Osteocyte (in vitro differentiated cells): ENCODE measurements around the gene RBM8A. TPM values are rescaled to one million over a fixed set of nuclear protein-coding genes. Genes with fewer than 3 reads are reported as not detected.

Experiments
- DNase-seq: peaks from one replicate; pipeline ENCODE4 v3.0.0; 2021; ENCODE audit warnings: mixed read lengths; ENCODE audit not compliant: unreplicated experiment; ENCODE audit errors: extremely low spot score
- H3K27ac Mint-ChIP-seq: one replicate; pipeline ENCODE4 v1.8.0; 2021; ENCODE audit warnings: mild to moderate bottlenecking, mixed read lengths; ENCODE audit not compliant: unreplicated experiment
- H3K27me3 Mint-ChIP-seq: one replicate; pipeline ENCODE4 v1.8.0; 2021; ENCODE audit warnings: mixed read lengths; ENCODE audit not compliant: unreplicated experiment
- H3K36me3 Mint-ChIP-seq: one replicate; pipeline ENCODE4 v1.8.0; 2021; ENCODE audit warnings: mixed read lengths; ENCODE audit not compliant: unreplicated experiment
- H3K4me1 Mint-ChIP-seq: one replicate; pipeline ENCODE4 v1.8.0; 2021; ENCODE audit warnings: mixed read lengths; ENCODE audit not compliant: unreplicated experiment
- H3K4me3 Mint-ChIP-seq: one replicate; pipeline ENCODE4 v1.8.0; 2021; ENCODE audit warnings: mild to moderate bottlenecking, moderate library complexity, mixed read lengths; ENCODE audit not compliant: unreplicated experiment
- H3K9me3 Mint-ChIP-seq: one replicate; pipeline ENCODE4 v1.8.0; 2021; ENCODE audit warnings: mixed read lengths; ENCODE audit not compliant: unreplicated experiment
- total RNA-seq: library from RNA; stranded (reverse); gene quantifications from 2 replicates; pipeline ENCODE4 v1.2.1, GENCODE V29; 2021
- TF ChIP-seq, protein P1 (sequence below): fragments of 200-600 bp; sonication (generic); IDR thresholded peaks from 2 replicates; pipeline ENCODE4 v1.5.0; 2021; ENCODE audit warnings: antibody characterized with exemption, mild to moderate bottlenecking, moderate library complexity

The RBM8A gene
- total RNA-seq, 1 donor from 2014 or later = 114 TPM

DNA sequence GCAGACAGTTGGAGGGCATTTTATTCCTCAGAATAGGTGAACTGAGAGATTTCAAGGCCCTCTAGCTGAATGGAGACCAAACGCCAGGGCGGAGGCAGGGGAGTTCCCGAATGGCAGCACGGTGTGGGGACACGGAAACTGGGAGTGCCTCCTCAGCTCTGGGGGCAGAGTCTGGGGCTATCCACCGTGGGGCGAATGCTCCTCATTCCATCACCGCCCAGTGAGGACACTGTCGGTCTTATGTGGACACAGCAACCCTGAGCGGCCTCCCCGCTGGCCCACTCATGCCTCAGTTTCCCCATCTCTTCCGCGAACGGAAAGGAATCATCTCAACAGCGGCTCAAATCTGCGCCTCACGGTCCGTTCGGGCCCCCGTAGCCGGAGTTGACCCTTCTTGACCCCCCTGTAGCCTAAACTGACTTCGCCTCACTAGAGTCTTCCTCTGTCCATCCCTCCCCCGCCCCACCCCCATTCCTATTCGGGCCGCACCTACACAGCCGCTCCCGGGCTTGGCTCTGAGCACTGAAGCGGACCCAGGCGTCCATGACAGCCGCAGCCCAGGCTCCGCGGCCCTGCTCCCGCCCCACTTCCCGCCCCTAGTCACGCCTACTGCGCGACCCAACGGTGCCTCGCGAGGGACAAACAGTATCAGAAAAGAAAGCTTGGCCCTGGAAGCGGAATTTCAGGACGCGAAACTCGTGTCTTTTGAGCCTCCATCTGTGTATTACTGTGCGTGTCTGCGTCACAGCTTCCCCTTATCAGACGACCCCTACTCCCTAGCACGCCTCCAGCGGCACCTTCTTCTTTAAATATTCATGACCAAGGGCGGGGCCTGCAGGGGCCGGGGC lies 8.9 kb downstream of the RBM8A start, which contains the start of gene PEX11B:
Gene PEX11B (minus strand): TSS at position 574 of the 848 bp plus-strand sequence. CDS start 29 bp downstream, at position 545.
- H3K9me3 Mint-ChIP-seq = no peaks in the 10 kb centered on the region
- TF ChIP-seq, protein P1, sequence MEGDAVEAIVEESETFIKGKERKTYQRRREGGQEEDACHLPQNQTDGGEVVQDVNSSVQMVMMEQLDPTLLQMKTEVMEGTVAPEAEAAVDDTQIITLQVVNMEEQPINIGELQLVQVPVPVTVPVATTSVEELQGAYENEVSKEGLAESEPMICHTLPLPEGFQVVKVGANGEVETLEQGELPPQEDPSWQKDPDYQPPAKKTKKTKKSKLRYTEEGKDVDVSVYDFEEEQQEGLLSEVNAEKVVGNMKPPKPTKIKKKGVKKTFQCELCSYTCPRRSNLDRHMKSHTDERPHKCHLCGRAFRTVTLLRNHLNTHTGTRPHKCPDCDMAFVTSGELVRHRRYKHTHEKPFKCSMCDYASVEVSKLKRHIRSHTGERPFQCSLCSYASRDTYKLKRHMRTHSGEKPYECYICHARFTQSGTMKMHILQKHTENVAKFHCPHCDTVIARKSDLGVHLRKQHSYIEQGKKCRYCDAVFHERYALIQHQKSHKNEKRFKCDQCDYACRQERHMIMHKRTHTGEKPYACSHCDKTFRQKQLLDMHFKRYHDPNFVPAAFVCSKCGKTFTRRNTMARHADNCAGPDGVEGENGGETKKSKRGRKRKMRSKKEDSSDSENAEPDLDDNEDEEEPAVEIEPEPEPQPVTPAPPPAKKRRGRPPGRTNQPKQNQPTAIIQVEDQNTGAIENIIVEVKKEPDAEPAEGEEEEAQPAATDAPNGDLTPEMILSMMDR = no peak
- H3K27ac Mint-ChIP-seq = peak within 1 kb of the TSS; percentile 98
- DNase-seq = peak; percentile 92
- no peaks in the 10 kb centered on the region for H3K27me3 Mint-ChIP-seq
- peaks cover 30% of the 10 kb centered on the region for H3K4me1 Mint-ChIP-seq
- H3K4me3 Mint-ChIP-seq = peak within 1 kb of the TSS; percentile 90
- peaks cover 23% of the 10 kb centered on the region for H3K36me3 Mint-ChIP-seq

- TF ChIP-seq, protein P1 = no peak
- DNase-seq = no peak
- peaks cover 30% of the 10 kb centered on the region for H3K4me1 Mint-ChIP-seq
- no peaks in the 10 kb centered on the region for H3K9me3 Mint-ChIP-seq
- no peaks in the 10 kb centered on the region for H3K27me3 Mint-ChIP-seq
- peaks cover 26% of the 10 kb centered on the region for H3K36me3 Mint-ChIP-seq
- peak overlapping the region; percentile 90 for H3K4me3 Mint-ChIP-seq
- H3K27ac Mint-ChIP-seq = peak overlapping the region; percentile 98
These were observed 9.7 kb downstream of the RBM8A start for GRCh38 chr1:145917595-145917994.

- Mint-ChIP-seq H3K27ac (no peak overlapping the region), H3K4me1 (peaks cover 30% of the 10 kb centered on the region), H3K4me3 (peak overlapping the region; percentile 62), H3K9me3 (no peaks in the 10 kb centered on the region), H3K27me3 (no peaks in the 10 kb centered on the region), H3K36me3 (peaks cover 33% of the 10 kb centered on the region)
- DNase-seq = no peak
- TF ChIP-seq, protein P1 = no peak
These were observed 10.5 kb downstream of the RBM8A start for GRCh38 chr1:145916745-145917144.

- Mint-ChIP-seq H3K4me1 (peaks cover 31% of the 10 kb centered on the region), H3K4me3 (no peak overlapping the region), H3K27ac (no peak overlapping the region), H3K9me3 (no peaks in the 10 kb centered on the region), H3K27me3 (no peaks in the 10 kb centered on the region), H3K36me3 (peaks cover 40% of the 10 kb centered on the region)
- no peak for DNase-seq
- TF ChIP-seq, protein P1 = no peak
These were observed 15.1 kb downstream of the RBM8A start for GRCh38 chr1:145912128-145912641.

- Mint-ChIP-seq H3K4me3 (peak overlapping the region; percentile 55), H3K36me3 (peaks cover 28% of the 10 kb centered on the region), H3K27ac (peak overlapping the region; percentile 87), H3K9me3 (no peaks in the 10 kb centered on the region), H3K4me1 (peaks cover 31% of the 10 kb centered on the region), H3K27me3 (no peaks in the 10 kb centered on the region)
- TF ChIP-seq, protein P1 = no peak
- DNase-seq = no peak
These were observed 18.6 kb downstream of the RBM8A start for GRCh38 chr1:145908653-145909052.
